Stimulated activated naive B cell treated with anti-CD40 and anti-IgM and Interleukin-4, amounts not matched to agents 10 μg/mL and 1 μg/mL and 100 μg/mL, for 72 hours (primary cell): ENCODE results near the gene SMOC2.

Experiments used
- ATAC-seq, 2 donors: fragments of 150-1000 bp; cut with Tn5 transposase; replicated peaks; 2 replicates each; pipeline ENCODE4 v1.10.0; 2021; ENCODE audit warnings: moderate library complexity in 1 of 2
- DNase-seq: peaks from one replicate; pipeline ENCODE4 v3.0.0; 2021
- H3K27ac Mint-ChIP-seq: one replicate; pipeline ENCODE4 v1.8.0; 2022; ENCODE audit warnings: mild to moderate bottlenecking, mixed read lengths
- H3K27me3 Mint-ChIP-seq, 2 donors: one replicate each; pipeline ENCODE4 v1.8.0; 2022; ENCODE audit warnings: mixed read lengths in 2 of 2
- H3K36me3 Mint-ChIP-seq, 2 donors: one replicate each; pipeline ENCODE4 v1.8.0; 2022; ENCODE audit warnings: mixed read lengths in 2 of 2, mild to moderate bottlenecking in 1 of 2
- H3K4me1 Mint-ChIP-seq, 2 donors: one replicate each; pipeline ENCODE4 v1.8.0; 2022; ENCODE audit warnings: mixed read lengths in 2 of 2, mild to moderate bottlenecking in 1 of 2
- H3K4me3 Mint-ChIP-seq, 2 donors: one replicate each; pipeline ENCODE4 v1.8.0; 2022; ENCODE audit warnings: mild to moderate bottlenecking in 2 of 2, mixed read lengths in 2 of 2, moderate library complexity in 1 of 2
- H3K9me3 Mint-ChIP-seq, 2 donors: one replicate each; pipeline ENCODE4 v1.8.0; 2022; ENCODE audit warnings: mixed read lengths in 2 of 2, mild to moderate bottlenecking in 1 of 2

Gene SMOC2

DNA sequence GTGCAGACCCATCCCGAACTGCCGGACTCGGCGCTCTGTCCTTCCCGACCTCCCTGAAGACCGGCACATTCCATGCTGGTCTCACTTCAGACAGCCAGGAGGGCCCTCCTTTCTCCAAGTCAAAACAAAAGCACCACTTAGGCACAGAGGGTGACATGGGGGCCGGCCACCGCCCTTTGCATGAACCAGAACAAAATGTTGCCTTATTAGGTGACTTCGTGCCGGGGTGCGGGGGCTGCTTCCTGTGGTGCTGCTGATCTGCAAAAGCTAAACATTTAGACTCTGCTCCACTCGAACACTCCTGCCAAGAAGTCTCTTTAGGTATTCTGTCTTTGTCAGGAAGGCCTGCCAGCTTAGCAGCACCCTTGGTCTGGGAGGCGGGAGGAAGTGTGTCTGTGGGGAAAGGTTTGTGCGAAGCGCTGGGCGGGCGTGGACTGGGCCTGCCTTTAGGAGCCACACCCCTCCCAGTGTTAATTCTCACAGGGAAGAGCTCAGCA is 133.8 kb downstream of the SMOC2 start:
- H3K9me3 Mint-ChIP-seq = no peaks in the 10 kb centered on the region
- no peak for ATAC-seq

DNA sequence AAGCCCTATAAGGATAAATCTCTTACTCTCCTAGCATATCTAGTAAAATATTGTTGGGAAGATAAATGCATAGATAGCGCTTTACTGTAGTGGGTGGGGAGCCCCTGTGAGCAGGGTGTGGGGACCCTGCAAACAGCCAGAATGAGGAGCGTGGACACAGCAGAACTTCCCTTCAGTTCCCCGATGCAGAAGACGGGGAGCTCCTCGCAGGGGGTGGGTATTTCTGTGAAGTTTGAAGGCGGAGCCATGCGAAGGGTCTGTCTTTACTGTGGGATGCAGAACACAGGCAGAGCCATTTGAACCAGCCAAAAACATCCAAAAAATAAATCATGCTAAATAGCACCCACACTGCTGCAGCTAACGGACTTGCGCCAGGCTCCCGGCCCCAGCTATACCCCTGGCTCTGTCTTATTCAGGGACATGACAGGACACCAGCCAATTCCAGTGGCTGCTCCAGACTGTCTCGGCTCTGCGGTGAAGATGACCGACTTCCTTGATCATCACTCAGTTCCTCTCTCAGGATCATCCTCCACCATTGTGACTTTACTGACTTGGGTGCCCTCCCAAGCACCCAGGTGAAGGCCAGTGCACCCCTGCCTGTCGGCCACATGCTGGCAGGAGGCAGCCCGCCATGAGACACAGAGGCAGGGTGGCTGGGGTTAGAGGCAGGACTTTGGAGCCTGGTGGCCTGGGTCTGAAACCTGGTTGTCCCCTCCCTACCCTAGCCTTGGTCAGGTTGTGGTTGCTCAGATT is 134.5 kb downstream of the SMOC2 start:
- H3K4me3 Mint-ChIP-seq = no peak overlapping the region
- no peaks in the 10 kb centered on the region for H3K4me1 Mint-ChIP-seq

More for the DNA sequence above, 133.8 kb downstream of the SMOC2 start:
- H3K36me3 Mint-ChIP-seq = no peaks in the 10 kb centered on the region
- DNase-seq = no peak
- H3K27ac Mint-ChIP-seq = no peak overlapping the region
- no peaks in the 10 kb centered on the region for H3K4me1 Mint-ChIP-seq
- no peaks in the 10 kb centered on the region for H3K27me3 Mint-ChIP-seq
- H3K4me3 Mint-ChIP-seq = no peak overlapping the region

DNA sequence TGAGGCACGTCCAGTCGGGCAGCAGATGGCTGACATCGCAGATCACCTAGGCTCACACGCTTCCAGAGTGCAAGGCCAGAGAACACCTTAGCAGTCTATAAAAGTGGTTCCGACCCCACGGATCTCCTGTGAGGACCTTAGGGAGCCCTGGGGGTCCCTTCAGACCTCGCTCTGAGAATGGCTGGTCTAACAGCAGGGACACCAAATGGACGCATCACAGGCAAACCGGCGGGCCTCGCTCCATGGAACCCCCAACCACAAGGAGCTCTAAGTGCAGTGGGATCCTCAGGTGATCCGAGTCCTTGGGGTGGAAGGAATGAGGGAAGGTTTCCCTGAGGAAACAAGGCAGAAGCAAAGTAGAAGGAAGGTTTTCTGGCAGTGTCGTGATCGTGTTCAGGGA is 135.4 kb downstream of the SMOC2 start:
- Mint-ChIP-seq H3K4me3 (no peak overlapping the region), H3K9me3 (no peaks in the 10 kb centered on the region), H3K27me3 (no peaks in the 10 kb centered on the region), H3K4me1 (no peaks in the 10 kb centered on the region), H3K27ac (no peak overlapping the region), H3K36me3 (no peaks in the 10 kb centered on the region)
- ATAC-seq = no peak
- DNase-seq = no peak

More for the DNA sequence above, 134.5 kb downstream of the SMOC2 start:
- ATAC-seq (no peak), DNase-seq (no peak)
- no peaks in the 10 kb centered on the region for H3K9me3 Mint-ChIP-seq
- no peak overlapping the region for H3K27ac Mint-ChIP-seq
- H3K36me3 Mint-ChIP-seq = no peaks in the 10 kb centered on the region
- H3K27me3 Mint-ChIP-seq = no peaks in the 10 kb centered on the region

GRCh38 chr6:168577496-168577895 is 136.5 kb downstream of the SMOC2 start:
- Mint-ChIP-seq H3K27ac (no peak overlapping the region), H3K4me1 (no peaks in the 10 kb centered on the region), H3K4me3 (no peak overlapping the region)

DNA sequence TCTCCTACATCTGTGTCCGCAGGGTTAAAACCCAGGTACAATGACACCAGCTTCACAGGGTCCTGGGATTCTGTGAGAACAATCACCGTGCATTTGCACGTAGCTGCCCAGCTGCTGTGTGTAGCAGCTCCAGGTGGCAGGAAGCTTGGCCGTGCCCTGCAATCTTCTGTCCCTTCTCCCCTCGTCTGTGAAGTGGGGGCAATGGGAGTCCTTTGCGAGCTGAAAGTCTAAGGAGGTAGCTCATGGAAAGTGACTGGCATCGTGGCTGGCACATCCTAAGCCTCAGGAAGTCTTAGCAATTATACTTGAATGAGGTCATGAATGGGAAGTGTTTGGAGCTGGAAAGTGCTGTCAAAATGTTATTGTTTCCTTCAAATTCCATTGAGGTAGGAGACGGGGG is 137.1 kb downstream of the SMOC2 start:
- no peaks in the 10 kb centered on the region for H3K9me3 Mint-ChIP-seq
- H3K27me3 Mint-ChIP-seq = no peaks in the 10 kb centered on the region
- peak overlapping the region; percentile 57 for H3K27ac Mint-ChIP-seq
- ATAC-seq (no peak), DNase-seq (no peak)
- no peak overlapping the region for H3K4me3 Mint-ChIP-seq
- no peaks in the 10 kb centered on the region for H3K36me3 Mint-ChIP-seq
- H3K4me1 Mint-ChIP-seq = no peaks in the 10 kb centered on the region

More at GRCh38 chr6:168577496-168577895, 136.5 kb downstream of the SMOC2 start:
- H3K9me3 Mint-ChIP-seq = no peaks in the 10 kb centered on the region
- ATAC-seq (no peak), DNase-seq (no peak)
- H3K36me3 Mint-ChIP-seq = no peaks in the 10 kb centered on the region
- H3K27me3 Mint-ChIP-seq = no peaks in the 10 kb centered on the region

DNA sequence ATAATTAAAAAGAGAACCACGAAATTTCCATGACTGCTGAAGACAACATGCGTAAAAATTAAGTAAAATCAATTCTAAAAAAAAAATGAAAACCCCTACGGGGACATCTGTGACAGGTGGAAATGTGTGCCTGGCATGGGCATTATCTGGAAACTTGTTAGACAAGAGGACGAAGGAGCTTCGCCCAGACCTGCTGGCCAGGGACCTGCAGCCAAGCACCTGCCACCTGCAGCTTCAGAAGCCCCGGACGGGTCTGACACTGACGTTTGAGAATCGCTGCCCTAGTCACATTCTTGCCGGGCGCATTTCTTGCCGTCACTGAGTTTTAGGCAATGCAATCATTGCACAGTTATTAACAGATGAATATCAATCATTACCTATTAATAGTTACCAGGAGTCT is 140.3 kb downstream of the SMOC2 start:
- peaks cover 0 to 4% of the 10 kb centered on the region in 2 donors for H3K9me3 Mint-ChIP-seq

DNA sequence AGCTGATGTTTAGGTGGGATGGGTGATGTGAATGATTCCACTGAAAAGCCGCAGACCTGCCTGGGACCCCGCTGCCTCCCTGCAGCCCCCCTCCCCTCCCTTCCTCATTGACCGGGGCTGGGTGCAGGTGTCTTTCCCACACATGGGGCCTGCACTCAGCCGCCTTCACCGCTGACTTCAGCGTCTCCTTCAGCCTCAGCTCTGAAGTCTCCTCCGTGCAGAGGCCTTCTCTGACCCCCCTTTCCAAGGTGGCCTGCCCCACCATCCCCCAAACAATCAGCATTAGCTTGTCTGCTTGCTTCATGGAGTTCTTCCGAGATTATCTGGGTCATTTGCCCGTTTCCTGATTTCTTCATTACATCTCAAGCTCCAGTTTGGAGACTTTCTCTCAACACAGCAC is 140.7 kb downstream of the SMOC2 start:
- DNase-seq (no peak), ATAC-seq (no peak)
- Mint-ChIP-seq H3K27me3 (no peaks in the 10 kb centered on the region), H3K36me3 (no peaks in the 10 kb centered on the region), H3K27ac (no peak overlapping the region), H3K4me1 (no peaks in the 10 kb centered on the region), H3K9me3 (peaks cover 0 to 4% of the 10 kb centered on the region in 2 donors), H3K4me3 (no peak overlapping the region)

More for the DNA sequence above, 140.3 kb downstream of the SMOC2 start:
- Mint-ChIP-seq H3K27ac (no peak overlapping the region), H3K4me3 (no peak overlapping the region), H3K4me1 (no peaks in the 10 kb centered on the region), H3K27me3 (no peaks in the 10 kb centered on the region), H3K36me3 (no peaks in the 10 kb centered on the region)
- ATAC-seq = no peak
- no peak for DNase-seq

GRCh38 chr6:168582571-168582981 is 141.6 kb downstream of the SMOC2 start:
- no peaks in the 10 kb centered on the region for H3K4me1 Mint-ChIP-seq
- peaks cover 0 to 4% of the 10 kb centered on the region in 2 donors for H3K9me3 Mint-ChIP-seq
- no peaks in the 10 kb centered on the region for H3K27me3 Mint-ChIP-seq
- H3K4me3 Mint-ChIP-seq = no peak overlapping the region
- H3K27ac Mint-ChIP-seq = no peak overlapping the region
- no peaks in the 10 kb centered on the region for H3K36me3 Mint-ChIP-seq
- ATAC-seq (no peak), DNase-seq (no peak)

GRCh38 chr6:168583126-168583525 is 142.1 kb downstream of the SMOC2 start:
- Mint-ChIP-seq H3K36me3 (no peaks in the 10 kb centered on the region), H3K4me1 (no peaks in the 10 kb centered on the region), H3K27ac (no peak overlapping the region), H3K4me3 (no peak overlapping the region), H3K27me3 (no peaks in the 10 kb centered on the region), H3K9me3 (peaks cover 0 to 4% of the 10 kb centered on the region in 2 donors)
- no peak for DNase-seq
- no peak for ATAC-seq

DNA sequence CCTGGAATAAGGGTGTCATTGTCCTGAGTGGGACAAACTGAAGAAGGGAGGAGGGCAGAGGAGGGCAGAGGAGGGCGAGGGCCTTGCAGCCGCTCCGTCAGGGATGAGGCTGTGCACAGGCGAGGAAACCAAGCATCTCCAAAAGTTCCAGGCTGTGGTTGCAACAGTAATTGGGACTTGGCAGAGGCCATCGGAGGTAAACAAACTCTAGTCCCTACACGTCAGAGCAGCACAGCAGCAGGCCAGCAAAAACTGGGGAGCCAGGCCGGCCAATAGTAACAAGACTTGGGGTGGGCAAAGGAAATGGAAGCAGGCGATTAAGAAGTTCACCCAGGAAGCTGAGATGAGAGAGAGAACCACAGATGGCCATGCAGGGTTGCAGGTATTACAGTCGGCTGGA is 142.8 kb downstream of the SMOC2 start:
- no peak overlapping the region for H3K4me3 Mint-ChIP-seq
- ATAC-seq (no peak), DNase-seq (no peak)
- peaks cover 0 to 4% of the 10 kb centered on the region in 2 donors for H3K9me3 Mint-ChIP-seq
- H3K36me3 Mint-ChIP-seq = no peaks in the 10 kb centered on the region
- H3K27me3 Mint-ChIP-seq = no peaks in the 10 kb centered on the region
- H3K4me1 Mint-ChIP-seq = no peaks in the 10 kb centered on the region
- H3K27ac Mint-ChIP-seq = no peak overlapping the region

- ATAC-seq (no peak), DNase-seq (no peak)
- no peaks in the 10 kb centered on the region for H3K27me3 Mint-ChIP-seq
- peaks cover 0 to 4% of the 10 kb centered on the region in 2 donors for H3K9me3 Mint-ChIP-seq
- no peak overlapping the region for H3K4me3 Mint-ChIP-seq
- no peaks in the 10 kb centered on the region for H3K4me1 Mint-ChIP-seq
- no peak overlapping the region for H3K27ac Mint-ChIP-seq
- H3K36me3 Mint-ChIP-seq = no peaks in the 10 kb centered on the region
These were observed 143.3 kb downstream of the SMOC2 start for GRCh38 chr6:168584249-168584648.

GRCh38 chr6:168584671-168585070 is 143.7 kb downstream of the SMOC2 start:
- H3K27ac Mint-ChIP-seq = no peak overlapping the region
- no peaks in the 10 kb centered on the region for H3K4me1 Mint-ChIP-seq
- H3K4me3 Mint-ChIP-seq = no peak overlapping the region
- H3K27me3 Mint-ChIP-seq = no peaks in the 10 kb centered on the region
- ATAC-seq = no peak
- DNase-seq = no peak
- H3K9me3 Mint-ChIP-seq = peaks cover 0 to 4% of the 10 kb centered on the region in 2 donors
- H3K36me3 Mint-ChIP-seq = no peaks in the 10 kb centered on the region

DNA sequence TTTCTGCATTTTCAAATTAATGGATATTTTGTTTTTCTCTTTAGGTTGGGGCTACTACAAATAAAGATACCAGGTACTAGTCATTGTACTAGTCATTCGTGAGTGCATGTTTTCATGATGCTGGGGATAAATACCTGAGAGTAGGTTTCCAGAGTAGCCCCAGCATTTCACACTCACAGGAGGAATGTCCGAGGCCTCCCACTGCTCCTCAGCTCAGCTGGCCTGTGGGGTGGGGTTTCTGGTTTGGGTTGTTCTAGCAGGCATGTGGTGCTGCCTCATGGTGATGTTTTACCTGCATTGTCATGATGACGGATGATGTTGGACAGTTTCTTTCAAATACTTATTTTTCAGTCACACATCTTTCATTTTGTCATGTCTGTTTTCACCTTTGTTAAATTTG is 144.5 kb downstream of the SMOC2 start:
- H3K27me3 Mint-ChIP-seq = no peaks in the 10 kb centered on the region
- H3K9me3 Mint-ChIP-seq = peaks cover 0 to 4% of the 10 kb centered on the region in 2 donors
- no peak for DNase-seq
- no peak overlapping the region for H3K4me3 Mint-ChIP-seq
- H3K27ac Mint-ChIP-seq = no peak overlapping the region
- no peaks in the 10 kb centered on the region for H3K36me3 Mint-ChIP-seq
- ATAC-seq = no peak
- H3K4me1 Mint-ChIP-seq = no peaks in the 10 kb centered on the region

DNA sequence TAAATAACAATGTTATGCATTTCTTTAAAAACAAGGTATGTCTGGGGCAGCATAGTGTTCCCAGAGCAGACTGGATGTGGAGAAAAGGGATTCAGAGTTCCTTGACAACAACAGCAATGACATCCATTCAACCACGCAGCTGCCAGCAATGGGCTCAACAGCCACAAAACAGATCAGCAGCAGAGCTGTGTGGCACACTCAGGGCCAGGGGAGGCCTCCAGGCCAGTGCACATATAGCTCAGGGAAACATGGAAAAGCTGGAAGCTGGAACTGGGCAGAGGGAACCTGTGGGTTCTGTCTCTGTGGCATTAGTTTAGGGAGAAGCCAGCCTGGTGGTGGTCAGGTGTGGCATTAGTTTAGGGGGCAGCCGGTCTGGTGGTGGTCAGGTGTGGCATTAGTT is 148.3 kb downstream of the SMOC2 start:
- Mint-ChIP-seq H3K27ac (no peak overlapping the region), H3K27me3 (no peaks in the 10 kb centered on the region), H3K36me3 (no peaks in the 10 kb centered on the region), H3K4me3 (no peak overlapping the region), H3K9me3 (no peaks in the 10 kb centered on the region), H3K4me1 (no peaks in the 10 kb centered on the region)
- ATAC-seq = no peak
- no peak for DNase-seq

DNA sequence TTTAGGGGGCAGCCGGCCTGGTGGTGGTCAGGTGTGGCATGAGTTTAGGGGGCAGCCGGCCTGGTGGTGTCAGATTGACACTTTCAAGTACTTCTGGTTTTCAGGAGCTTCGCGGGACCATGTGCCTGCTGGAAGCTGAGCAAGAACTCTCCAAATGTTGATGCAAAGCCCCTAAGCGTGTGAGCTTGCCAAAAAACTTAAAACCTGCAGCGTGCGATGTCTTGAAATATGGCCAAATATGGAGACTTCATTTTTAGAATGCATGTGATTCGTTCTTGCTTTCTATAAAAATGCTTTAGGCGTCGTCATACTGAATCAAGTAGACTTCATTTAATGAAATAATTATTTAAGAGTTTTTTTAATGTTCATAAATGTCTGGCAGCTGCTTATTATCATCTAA is 149.4 kb downstream of the SMOC2 start:
- no peak for DNase-seq
- H3K36me3 Mint-ChIP-seq = no peaks in the 10 kb centered on the region
- no peaks in the 10 kb centered on the region for H3K4me1 Mint-ChIP-seq
- H3K9me3 Mint-ChIP-seq = peaks cover 0 to 1% of the 10 kb centered on the region in 2 donors
- no peak overlapping the region for H3K4me3 Mint-ChIP-seq
- no peaks in the 10 kb centered on the region for H3K27me3 Mint-ChIP-seq
- no peak overlapping the region for H3K27ac Mint-ChIP-seq
- no peak for ATAC-seq
